Measurements from ENCODE around the gene ADAM23. TPM values are rescaled to one million over a fixed set of nuclear protein-coding genes. Genes with fewer than 3 reads are reported as not detected.

Gene ADAM23
- total RNA-seq, 2 experiments from 2014 or later, result 0.85 to 0.98 TPM

Other genes with a start within 250 kb of the ADAM23 start
- 10 to 100 TPM; 13.2 to 15.6 TPM for gene ZDBF2, start 168.9 kb upstream of the ADAM23 start, total RNA-seq
- gene FAM237A, start 199.0 kb downstream of the ADAM23 start, total RNA-seq, result not detected